ENCODE data around the gene CMTM2. TPM values are rescaled to one million over a fixed set of nuclear protein-coding genes. Genes with fewer than 3 reads are reported as not detected.

CMTM2 gene
- total RNA-seq, 2 experiments from 2014 or later: 0.19 to 0.91 TPM

DNA sequence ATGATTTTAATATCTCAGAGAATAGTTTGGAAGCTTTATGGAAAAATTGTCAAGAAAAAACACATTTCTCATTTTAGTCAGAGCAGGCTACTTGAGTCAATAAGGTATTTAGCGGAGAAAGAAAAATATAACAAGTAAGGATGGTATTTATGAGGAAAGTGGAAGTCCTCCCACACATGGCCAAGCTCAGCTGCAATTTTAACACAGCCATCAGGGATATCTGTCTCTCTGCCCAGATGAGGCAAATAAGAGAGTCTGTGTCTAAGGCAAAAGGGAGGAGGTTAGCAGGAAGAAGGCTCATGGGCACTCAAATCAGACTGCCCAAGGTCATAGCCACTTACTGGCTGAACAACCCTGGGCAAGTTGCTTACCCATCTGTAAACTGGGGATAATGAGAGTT, 5.2 kb upstream of the CMTM2 start:
- Histone ChIP-seq H2AFZ (ENCODE audit: low read length) (no peak overlapping the region), H4K20me1 (ENCODE audit: insufficient read depth, low read length) (no peaks in the 10 kb centered on the region), H3K9me3 (ENCODE audit: low read length) (no peaks in the 10 kb centered on the region), H3K4me2 (ENCODE audit: low read length) (no peak overlapping the region), H3K36me3 (ENCODE audit: insufficient read depth, low read length) (0 out of 2 replicates have a peak, but pooled peaks cover 5% of the 10 kb centered on the region), H3K4me3 (ENCODE audit: low read depth, low read length, poor library complexity, severe bottlenecking) (no peak overlapping the region), H3K79me2 (ENCODE audit: insufficient read depth, low read depth, low read length) (no peaks in the 10 kb centered on the region), H3K9me2 (ENCODE audit: insufficient read depth, low read length) (no peaks in the 10 kb centered on the region), H3K4me1 (ENCODE audit: insufficient read depth, low read length, poor library complexity, severe bottlenecking) (no peaks in the 10 kb centered on the region), H3K27ac (ENCODE audit: low read depth, low read length, poor library complexity, severe bottlenecking) (no peak overlapping the region)
- no peak for DNase-seq (ENCODE audit: low spot score)
- BruUV-seq (replicated peaks): no TSS peak
- ChIA-PET CTCF (ENCODE audit: unreplicated experiment) (no interaction called here), POLR2A (interaction anchor here (0.7 kb wide), 2 partner anchors 45 to 953 kb away, joined by 3 read pairs; no protein-coding TSS in a partner anchor)
- intact Hi-C loops (cut with micrococcal nuclease; ENCODE audit: unreplicated experiment): no loop called here
- TF ChIP-seq, protein P1, sequence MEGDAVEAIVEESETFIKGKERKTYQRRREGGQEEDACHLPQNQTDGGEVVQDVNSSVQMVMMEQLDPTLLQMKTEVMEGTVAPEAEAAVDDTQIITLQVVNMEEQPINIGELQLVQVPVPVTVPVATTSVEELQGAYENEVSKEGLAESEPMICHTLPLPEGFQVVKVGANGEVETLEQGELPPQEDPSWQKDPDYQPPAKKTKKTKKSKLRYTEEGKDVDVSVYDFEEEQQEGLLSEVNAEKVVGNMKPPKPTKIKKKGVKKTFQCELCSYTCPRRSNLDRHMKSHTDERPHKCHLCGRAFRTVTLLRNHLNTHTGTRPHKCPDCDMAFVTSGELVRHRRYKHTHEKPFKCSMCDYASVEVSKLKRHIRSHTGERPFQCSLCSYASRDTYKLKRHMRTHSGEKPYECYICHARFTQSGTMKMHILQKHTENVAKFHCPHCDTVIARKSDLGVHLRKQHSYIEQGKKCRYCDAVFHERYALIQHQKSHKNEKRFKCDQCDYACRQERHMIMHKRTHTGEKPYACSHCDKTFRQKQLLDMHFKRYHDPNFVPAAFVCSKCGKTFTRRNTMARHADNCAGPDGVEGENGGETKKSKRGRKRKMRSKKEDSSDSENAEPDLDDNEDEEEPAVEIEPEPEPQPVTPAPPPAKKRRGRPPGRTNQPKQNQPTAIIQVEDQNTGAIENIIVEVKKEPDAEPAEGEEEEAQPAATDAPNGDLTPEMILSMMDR (conservative IDR thresholded peaks at IDR 0.05; ENCODE audit: low read length): no peak
- TF ChIP-seq EZH2phosphoT487 (IDR thresholded peaks at IDR 0.05; ENCODE audit: borderline replicate concordance, low read depth, low read length): no peak

- no TSS peak for BruUV-seq (replicated peaks)
- H3K9me3 ChIP-seq (ENCODE audit: low read length): no peaks in the 10 kb centered on the region
- no peaks in the 10 kb centered on the region for H3K9me2 ChIP-seq (ENCODE audit: insufficient read depth, low read length)
- no peak overlapping the region for H3K27ac ChIP-seq (ENCODE audit: low read depth, low read length, poor library complexity, severe bottlenecking)
- POLR2A ChIA-PET: no interaction called here
- H3K36me3 ChIP-seq (ENCODE audit: insufficient read depth, low read length): 0 out of 2 replicates have a peak, but pooled peaks cover 5% of the 10 kb centered on the region
- intact Hi-C loops (cut with micrococcal nuclease; ENCODE audit: unreplicated experiment): no loop called here
- TF ChIP-seq, protein P1 (conservative IDR thresholded peaks at IDR 0.05; ENCODE audit: low read length): no peak
- TF ChIP-seq EZH2phosphoT487 (IDR thresholded peaks at IDR 0.05; ENCODE audit: borderline replicate concordance, low read depth, low read length): no peak
- no peaks in the 10 kb centered on the region for H3K79me2 ChIP-seq (ENCODE audit: insufficient read depth, low read depth, low read length)
- CTCF ChIA-PET (ENCODE audit: unreplicated experiment): no interaction called here
- H3K4me2 ChIP-seq (ENCODE audit: low read length): no peak overlapping the region
- no peak for DNase-seq (ENCODE audit: low spot score)
- no peaks in the 10 kb centered on the region for H4K20me1 ChIP-seq (ENCODE audit: insufficient read depth, low read length)
- no peaks in the 10 kb centered on the region for H3K4me1 ChIP-seq (ENCODE audit: insufficient read depth, low read length, poor library complexity, severe bottlenecking)
- H3K4me3 ChIP-seq (ENCODE audit: low read depth, low read length, poor library complexity, severe bottlenecking): no peak overlapping the region
- H2AFZ ChIP-seq (ENCODE audit: low read length): no peak overlapping the region
These were observed 4.7 kb upstream of the CMTM2 start for GRCh38 chr16:66574531-66574930.

- POLR2A ChIA-PET: interaction anchor here (1.1 to 1.2 kb wide), 2 partner anchors 54 to 63 kb away, joined by 3 to 4 read pairs; no protein-coding TSS in a partner anchor
- Histone ChIP-seq H3K9me2 (ENCODE audit: insufficient read depth, low read length) (no peaks in the 10 kb centered on the region), H3K4me3 (ENCODE audit: low read depth, low read length, poor library complexity, severe bottlenecking) (no peak overlapping the region), H3K79me2 (ENCODE audit: insufficient read depth, low read depth, low read length) (no peaks in the 10 kb centered on the region), H4K20me1 (ENCODE audit: insufficient read depth, low read length) (no peaks in the 10 kb centered on the region), H3K36me3 (ENCODE audit: insufficient read depth, low read length) (0 out of 2 replicates have a peak, but pooled peaks cover 5% of the 10 kb centered on the region), H3K27ac (ENCODE audit: low read depth, low read length, poor library complexity, severe bottlenecking) (no peak overlapping the region), H3K9me3 (ENCODE audit: low read length) (no peaks in the 10 kb centered on the region), H3K4me2 (ENCODE audit: low read length) (no peak overlapping the region), H2AFZ (ENCODE audit: low read length) (no peak overlapping the region), H3K4me1 (ENCODE audit: insufficient read depth, low read length, poor library complexity, severe bottlenecking) (no peaks in the 10 kb centered on the region)
- no TSS peak for BruUV-seq (replicated peaks)
- TF ChIP-seq EZH2phosphoT487 (IDR thresholded peaks at IDR 0.05; ENCODE audit: borderline replicate concordance, low read depth, low read length): no peak
- TF ChIP-seq, protein P1 (conservative IDR thresholded peaks at IDR 0.05; ENCODE audit: low read length): no peak
- DNase-seq (ENCODE audit: low spot score): no peak
- CTCF ChIA-PET (ENCODE audit: unreplicated experiment): no interaction called here
- intact Hi-C loops (cut with micrococcal nuclease; ENCODE audit: unreplicated experiment): no loop called here
These were observed 4.2 kb upstream of the CMTM2 start for GRCh38 chr16:66575060-66575459.
